HCT116 (cell line): ENCODE results near the gene KIAA1328. TPM values are rescaled to one million over a fixed set of nuclear protein-coding genes. Genes with fewer than 3 reads are reported as not detected.

Source experiments
- ATAC-seq: fragments of 200-7000 bp; cut with Tn5 transposase; 2 replicates; pipeline ENCODE4 v1.9.1; 2020; ENCODE audit warnings: mild to moderate bottlenecking, moderate library complexity
- BruUV-seq: library from RNA; stranded (reverse); fragments of 400-500 nt; replicated peaks from 2 replicates; lab custom pipeline; 2021; lab: Mats Ljungman, UMichigan
- CTCF ChIA-PET: fragments of 300-600 bp; sonication (Branson Sonifier 250); formaldehyde crosslinking; loops from one replicate; lab custom pipeline; 2021; ENCODE audit warnings: antibody characterized with exemption; lab: Charles Lee
- POLR2A ChIA-PET: fragments of 300-600, 350-600 bp; sonication (Branson Sonifier 250); formaldehyde crosslinking; loops from one replicate; lab custom pipeline; 2021; ENCODE audit warnings: antibody characterized with exemption; lab: Charles Lee
- RAD21 ChIA-PET, 2 experiments: fragments of 300-600 bp; sonication (Branson Sonifier 250); formaldehyde crosslinking; loops; one replicate each; lab custom pipeline; 2023; ENCODE audit warnings: low total read pairs in 2 of 2; ENCODE audit not compliant: uncharacterized antibody in 2 of 2, unreplicated experiment in 2 of 2, low non-redundant PET in 1 of 2; lab: Charles Lee
- DNase-seq: peaks from one replicate; pipeline ENCODE4 v3.0.0-alpha.2; 2010; ENCODE audit warnings: low read depth, low spot score
- H2AFZ ChIP-seq: fragments of 200-600 bp; shearing (Covaris generic), sonication (generic); 2 replicates; pipeline ENCODE4 v1.6.1; 2017; ENCODE audit warnings: low read depth, mixed run types, mixed read lengths, antibody characterized with exemption, low read length; ENCODE audit not compliant: poor library complexity, severe bottlenecking
- H3K27ac ChIP-seq: 2 replicates; pipeline ENCODE4 v1.5.1; 2012; ENCODE audit warnings: low read depth, low read length
- H3K27me3 ChIP-seq: fragments of 200-600 bp; sonication (generic); 2 replicates; pipeline ENCODE4 v1.6.1; 2016; ENCODE audit warnings: mixed run types, low read length, mixed read lengths; ENCODE audit not compliant: insufficient read depth
- H3K36me3 ChIP-seq, 2 experiments: fragments of 200-500 bp in 1 of 2; fragments of 200-600 bp in 1 of 2; sonication (Bioruptor generic) in 1 of 2; sonication (generic) in 1 of 2; 2 replicates each; pipeline versions ENCODE4 v1.5.1 to v1.6.1; 2014 to 2016; ENCODE audit warnings: low read length in 2 of 2, inconsistent platforms in 1 of 2, mixed read lengths in 1 of 2, mixed run types in 1 of 2; ENCODE audit not compliant: insufficient read depth in 2 of 2, control insufficient read depth in 1 of 2
- H3K4me1 ChIP-seq, 2 experiments: fragments of 200-600 bp in 1 of 2; sonication (generic) in 1 of 2; 2 replicates each; pipeline versions ENCODE4 v1.5.1 to v1.6.1; 2012 to 2017; ENCODE audit warnings: low read length in 2 of 2, inconsistent platforms in 1 of 2, mild to moderate bottlenecking in 1 of 2, mixed read lengths in 1 of 2, mixed run types in 1 of 2, moderate library complexity in 1 of 2; ENCODE audit not compliant: insufficient read depth in 2 of 2, control insufficient read depth in 1 of 2
- H3K4me2 ChIP-seq: fragments of 200-600 bp; sonication (generic); 2 replicates; pipeline ENCODE4 v1.6.1; 2017; ENCODE audit warnings: mixed run types, low read length, mixed read lengths
- H3K4me3 ChIP-seq, 2 experiments: fragments of 200-600 bp in 1 of 2; sonication (generic) in 1 of 2; replicated peaks in 1 of 2; 2 replicates each; pipeline ENCODE4 v1.5.1; 2011 to 2016; ENCODE audit warnings: low read length in 2 of 2, control low read depth in 1 of 2, low read depth in 1 of 2, mild to moderate bottlenecking in 1 of 2, mixed read lengths in 1 of 2, mixed run types in 1 of 2
- H3K79me2 ChIP-seq: fragments of 200-600 bp; sonication (generic); 2 replicates; pipeline ENCODE4 v1.6.1; 2017; ENCODE audit warnings: mild to moderate bottlenecking, mixed run types, low read length, moderate library complexity, mixed read lengths; ENCODE audit not compliant: insufficient read depth
- H3K9ac ChIP-seq: fragments of 200-600 bp; sonication (generic); 2 replicates; pipeline ENCODE4 v1.6.1; 2016; ENCODE audit warnings: low read length, mixed read lengths
- H3K9me2 ChIP-seq: fragments of 200-600 bp; sonication (generic), shearing (Covaris generic); 2 replicates; pipeline ENCODE4 v1.6.1; 2017; ENCODE audit warnings: mixed run types, mild to moderate bottlenecking, moderate library complexity; ENCODE audit not compliant: insufficient read depth
- H3K9me3 ChIP-seq, 2 experiments: fragments of 200-500 bp in 1 of 2; fragments of 200-600 bp in 1 of 2; sonication (Bioruptor generic) in 1 of 2; sonication (generic) in 1 of 2; 2 replicates each; pipeline ENCODE4 v1.6.1; 2014 to 2017; ENCODE audit warnings: low read length in 2 of 2, mixed read lengths in 2 of 2, inconsistent platforms in 1 of 2, low read depth in 1 of 2, mild to moderate bottlenecking in 1 of 2, mixed run types in 1 of 2, moderate library complexity in 1 of 2; ENCODE audit not compliant: control insufficient read depth in 1 of 2, insufficient read depth in 1 of 2
- H4K20me1 ChIP-seq: fragments of 200-600 bp; sonication (generic), shearing (Covaris generic); 2 replicates; pipeline ENCODE4 v1.6.1; 2017; ENCODE audit warnings: mixed run types, mild to moderate bottlenecking, moderate library complexity; ENCODE audit not compliant: insufficient read depth
- CBX3 ChIP-seq: IDR thresholded peaks from 2 replicates; pipeline ENCODE4 v1.6.1; 2012; ENCODE audit warnings: low read depth
- CEBPB ChIP-seq: IDR thresholded peaks from 2 replicates; pipeline ENCODE4 v1.6.1; 2012; ENCODE audit warnings: low read depth
- EGR1 ChIP-seq: IDR thresholded peaks from 2 replicates; pipeline ENCODE4 v1.6.1; 2012; ENCODE audit warnings: low read depth
- ELF1 ChIP-seq: IDR thresholded peaks from 2 replicates; pipeline ENCODE4 v1.6.1; 2012; ENCODE audit warnings: low read depth, borderline replicate concordance
- EZH2 ChIP-seq: fragments of 200-600 bp; sonication (generic); IDR thresholded peaks from 2 replicates; pipeline ENCODE4 v1.6.1; 2017; ENCODE audit warnings: antibody characterized with exemption, mixed run types
- JUND ChIP-seq: IDR thresholded peaks from 2 replicates; pipeline ENCODE4 v1.6.1; 2012
- POLR2A ChIP-seq: IDR thresholded peaks from 2 replicates; pipeline ENCODE4 v1.7.0; 2011; ENCODE audit warnings: borderline replicate concordance; ENCODE audit not compliant: insufficient read depth, insufficient read length; ENCODE audit errors: extremely low read depth
- RAD21 ChIP-seq: IDR thresholded peaks from 2 replicates; pipeline ENCODE4 v1.6.1; 2012; ENCODE audit warnings: low read depth, mild to moderate bottlenecking
- SRF ChIP-seq: IDR thresholded peaks from 2 replicates; pipeline ENCODE4 v1.6.1; 2012; ENCODE audit warnings: low read depth
- YY1 ChIP-seq: IDR thresholded peaks from 2 replicates; pipeline ENCODE4 v1.6.1; 2011; ENCODE audit warnings: low read length, low read depth, moderate library complexity, mild to moderate bottlenecking; ENCODE audit not compliant: insufficient replicate concordance; ENCODE audit errors: extremely low read depth
- ZFX ChIP-seq: fragments of 450-650 bp; IDR thresholded peaks from 2 replicates; pipeline ENCODE4 v1.6.1; 2017
- intact Hi-C: fragments of 100-400 bp; cut with micrococcal nuclease; formaldehyde crosslinking; loops from 2 replicates; pipeline ENCODE4 v1.10.0; 2022
- total RNA-seq: library from RNA; stranded (reverse); gene quantifications from one replicate; pipeline ENCODE4 v1.2.1, GENCODE V29; 2021; ENCODE audit not compliant: unreplicated experiment
- TF ChIP-seq, protein P1 (sequence below): IDR thresholded peaks from 2 replicates; pipeline ENCODE4 v1.6.1; 2012
- TF ChIP-seq, protein P2 (sequence below): IDR thresholded peaks from 2 replicates; pipeline ENCODE4 v1.6.1; 2011; ENCODE audit warnings: mild to moderate bottlenecking, low read length, moderate library complexity; ENCODE audit not compliant: insufficient replicate concordance; ENCODE audit errors: extremely low read depth
- TF ChIP-seq, protein P3 (sequence below): IDR thresholded peaks from 2 replicates; pipeline ENCODE4 v1.6.1; 2012; ENCODE audit warnings: low read depth
- TF ChIP-seq, protein P4 (sequence below), 3 experiments: fragments of 200-600 bp in 1 of 3; sonication (generic) in 1 of 3; IDR thresholded peaks in 2 of 3; conservative IDR thresholded peaks in 1 of 3; 2 replicates each; pipeline ENCODE4 v1.5.1; 2012 to 2017; ENCODE audit warnings: low read depth in 2 of 3, low read length in 2 of 3, antibody characterized with exemption in 1 of 3, borderline replicate concordance in 1 of 3, control low read depth in 1 of 3, mild to moderate bottlenecking in 1 of 3, mixed read lengths in 1 of 3, mixed run types in 1 of 3, moderate library complexity in 1 of 3; ENCODE audit not compliant: insufficient read depth in 1 of 3

The KIAA1328 gene
- total RNA-seq, 1 experiment from 2014 or later: 5.2 TPM

DNA sequence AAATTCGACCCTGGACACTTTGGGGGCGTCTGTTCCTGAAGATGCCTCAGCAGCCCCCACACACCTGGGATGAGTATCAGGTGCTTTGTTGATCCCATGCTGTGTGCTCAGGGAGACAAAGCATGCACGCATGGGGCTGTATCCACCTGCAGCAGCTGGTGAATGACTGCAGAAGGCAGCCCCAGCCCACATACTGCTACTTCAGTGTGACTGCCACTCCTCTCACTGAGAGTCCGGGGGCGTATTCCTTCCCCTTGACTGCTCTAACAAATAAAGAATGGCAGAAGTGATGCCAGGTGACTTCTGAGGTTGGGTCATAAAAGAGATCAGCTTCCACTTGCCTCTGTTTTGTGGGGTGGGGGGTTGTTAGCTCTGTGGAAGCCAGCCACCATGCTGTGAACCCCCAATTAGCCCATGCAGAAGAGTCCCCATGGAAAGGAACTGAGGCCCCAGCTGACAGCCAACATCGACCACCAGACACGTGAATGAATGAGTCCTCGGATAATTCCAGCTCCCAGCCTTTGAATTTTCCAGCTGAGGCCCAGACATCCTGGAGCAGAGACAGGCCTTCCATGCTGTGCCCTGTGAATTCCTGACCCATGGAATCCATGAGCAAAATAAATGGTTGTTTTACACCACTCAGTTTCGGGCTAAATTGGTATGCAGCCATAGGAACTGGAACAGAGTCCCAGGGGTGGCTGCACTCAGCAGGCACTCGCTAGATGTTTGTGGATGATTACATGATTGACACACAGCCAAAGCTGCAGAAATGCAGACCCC, 447.4 kb downstream of the KIAA1328 start (continued):
- TF ChIP-seq YY1 (no peak), POLR2A (no peak), JUND (no peak)
- TF ChIP-seq, all 23 proteins: peak for 0

DNA sequence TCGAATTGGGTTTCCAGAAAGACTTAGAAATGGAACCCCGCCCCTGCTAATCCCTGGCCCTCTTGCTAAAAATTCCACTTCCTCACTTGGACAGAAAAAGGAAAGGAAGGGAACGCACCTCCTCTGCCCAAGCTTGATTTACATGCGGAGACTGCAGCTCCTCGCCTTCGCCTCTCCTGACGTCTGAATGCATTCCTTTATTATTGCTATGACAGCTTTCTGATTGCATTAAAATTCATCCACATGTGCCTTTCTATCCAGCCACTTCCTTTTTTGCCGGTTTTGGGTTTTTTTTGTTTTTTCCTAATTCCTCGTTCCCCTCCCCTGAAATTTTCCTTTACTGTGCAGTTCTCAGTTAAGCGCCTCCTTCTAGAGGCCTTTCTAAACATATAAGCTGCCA, 448.9 kb downstream of the KIAA1328 start:
- ChIA-PET RAD21 (no interaction called here), POLR2A (no interaction called here), CTCF (no interaction called here)
- BruUV-seq: no TSS peak
- no peak overlapping the region for H3K4me2 ChIP-seq
- H3K4me1 ChIP-seq: no peaks in the 10 kb centered on the region
- H4K20me1 ChIP-seq: no peaks in the 10 kb centered on the region
- H3K9me3 ChIP-seq: no peaks in the 10 kb centered on the region
- intact Hi-C loops: no loop called here
- H3K27me3 ChIP-seq: peaks cover 39% of the 10 kb centered on the region
- no peaks in the 10 kb centered on the region for H3K79me2 ChIP-seq
- no peak overlapping the region for H2AFZ ChIP-seq
- H3K4me3 ChIP-seq: no peak overlapping the region
- H3K36me3 ChIP-seq: no peaks in the 10 kb centered on the region
- H3K9ac ChIP-seq: no peak overlapping the region
- TF ChIP-seq ELF1 (no peak), RAD21 (no peak), CEBPB (no peak), CBX3 (no peak), ZFX (no peak), POLR2A (no peak), SRF (no peak), EZH2 (no peak), EGR1 (no peak)
- TF ChIP-seq, protein P1, sequence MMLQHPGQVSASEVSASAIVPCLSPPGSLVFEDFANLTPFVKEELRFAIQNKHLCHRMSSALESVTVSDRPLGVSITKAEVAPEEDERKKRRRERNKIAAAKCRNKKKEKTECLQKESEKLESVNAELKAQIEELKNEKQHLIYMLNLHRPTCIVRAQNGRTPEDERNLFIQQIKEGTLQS: no peak
- TF ChIP-seq, protein P2, sequence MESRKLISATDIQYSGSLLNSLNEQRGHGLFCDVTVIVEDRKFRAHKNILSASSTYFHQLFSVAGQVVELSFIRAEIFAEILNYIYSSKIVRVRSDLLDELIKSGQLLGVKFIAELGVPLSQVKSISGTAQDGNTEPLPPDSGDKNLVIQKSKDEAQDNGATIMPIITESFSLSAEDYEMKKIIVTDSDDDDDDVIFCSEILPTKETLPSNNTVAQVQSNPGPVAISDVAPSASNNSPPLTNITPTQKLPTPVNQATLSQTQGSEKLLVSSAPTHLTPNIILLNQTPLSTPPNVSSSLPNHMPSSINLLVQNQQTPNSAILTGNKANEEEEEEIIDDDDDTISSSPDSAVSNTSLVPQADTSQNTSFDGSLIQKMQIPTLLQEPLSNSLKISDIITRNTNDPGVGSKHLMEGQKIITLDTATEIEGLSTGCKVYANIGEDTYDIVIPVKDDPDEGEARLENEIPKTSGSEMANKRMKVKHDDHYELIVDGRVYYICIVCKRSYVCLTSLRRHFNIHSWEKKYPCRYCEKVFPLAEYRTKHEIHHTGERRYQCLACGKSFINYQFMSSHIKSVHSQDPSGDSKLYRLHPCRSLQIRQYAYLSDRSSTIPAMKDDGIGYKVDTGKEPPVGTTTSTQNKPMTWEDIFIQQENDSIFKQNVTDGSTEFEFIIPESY: no peak
- TF ChIP-seq, protein P3, sequence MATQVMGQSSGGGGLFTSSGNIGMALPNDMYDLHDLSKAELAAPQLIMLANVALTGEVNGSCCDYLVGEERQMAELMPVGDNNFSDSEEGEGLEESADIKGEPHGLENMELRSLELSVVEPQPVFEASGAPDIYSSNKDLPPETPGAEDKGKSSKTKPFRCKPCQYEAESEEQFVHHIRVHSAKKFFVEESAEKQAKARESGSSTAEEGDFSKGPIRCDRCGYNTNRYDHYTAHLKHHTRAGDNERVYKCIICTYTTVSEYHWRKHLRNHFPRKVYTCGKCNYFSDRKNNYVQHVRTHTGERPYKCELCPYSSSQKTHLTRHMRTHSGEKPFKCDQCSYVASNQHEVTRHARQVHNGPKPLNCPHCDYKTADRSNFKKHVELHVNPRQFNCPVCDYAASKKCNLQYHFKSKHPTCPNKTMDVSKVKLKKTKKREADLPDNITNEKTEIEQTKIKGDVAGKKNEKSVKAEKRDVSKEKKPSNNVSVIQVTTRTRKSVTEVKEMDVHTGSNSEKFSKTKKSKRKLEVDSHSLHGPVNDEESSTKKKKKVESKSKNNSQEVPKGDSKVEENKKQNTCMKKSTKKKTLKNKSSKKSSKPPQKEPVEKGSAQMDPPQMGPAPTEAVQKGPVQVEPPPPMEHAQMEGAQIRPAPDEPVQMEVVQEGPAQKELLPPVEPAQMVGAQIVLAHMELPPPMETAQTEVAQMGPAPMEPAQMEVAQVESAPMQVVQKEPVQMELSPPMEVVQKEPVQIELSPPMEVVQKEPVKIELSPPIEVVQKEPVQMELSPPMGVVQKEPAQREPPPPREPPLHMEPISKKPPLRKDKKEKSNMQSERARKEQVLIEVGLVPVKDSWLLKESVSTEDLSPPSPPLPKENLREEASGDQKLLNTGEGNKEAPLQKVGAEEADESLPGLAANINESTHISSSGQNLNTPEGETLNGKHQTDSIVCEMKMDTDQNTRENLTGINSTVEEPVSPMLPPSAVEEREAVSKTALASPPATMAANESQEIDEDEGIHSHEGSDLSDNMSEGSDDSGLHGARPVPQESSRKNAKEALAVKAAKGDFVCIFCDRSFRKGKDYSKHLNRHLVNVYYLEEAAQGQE: no peak
- TF ChIP-seq, protein P4, sequence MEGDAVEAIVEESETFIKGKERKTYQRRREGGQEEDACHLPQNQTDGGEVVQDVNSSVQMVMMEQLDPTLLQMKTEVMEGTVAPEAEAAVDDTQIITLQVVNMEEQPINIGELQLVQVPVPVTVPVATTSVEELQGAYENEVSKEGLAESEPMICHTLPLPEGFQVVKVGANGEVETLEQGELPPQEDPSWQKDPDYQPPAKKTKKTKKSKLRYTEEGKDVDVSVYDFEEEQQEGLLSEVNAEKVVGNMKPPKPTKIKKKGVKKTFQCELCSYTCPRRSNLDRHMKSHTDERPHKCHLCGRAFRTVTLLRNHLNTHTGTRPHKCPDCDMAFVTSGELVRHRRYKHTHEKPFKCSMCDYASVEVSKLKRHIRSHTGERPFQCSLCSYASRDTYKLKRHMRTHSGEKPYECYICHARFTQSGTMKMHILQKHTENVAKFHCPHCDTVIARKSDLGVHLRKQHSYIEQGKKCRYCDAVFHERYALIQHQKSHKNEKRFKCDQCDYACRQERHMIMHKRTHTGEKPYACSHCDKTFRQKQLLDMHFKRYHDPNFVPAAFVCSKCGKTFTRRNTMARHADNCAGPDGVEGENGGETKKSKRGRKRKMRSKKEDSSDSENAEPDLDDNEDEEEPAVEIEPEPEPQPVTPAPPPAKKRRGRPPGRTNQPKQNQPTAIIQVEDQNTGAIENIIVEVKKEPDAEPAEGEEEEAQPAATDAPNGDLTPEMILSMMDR (IDR thresholded peaks at IDR 0.05 in 2 of 3, conservative IDR thresholded peaks at IDR 0.05 in 1 of 3; ENCODE audit: borderline replicate concordance in 1 of 3, insufficient read depth in 1 of 3, low read depth in 2 of 3, low read length in 2 of 3): no peak
- no peaks in the 10 kb centered on the region for H3K9me2 ChIP-seq
- ATAC-seq (no peak), DNase-seq (no peak)
- no peak overlapping the region for H3K27ac ChIP-seq
